Thyroid gland (tissue), 4 donors: Measurements from ENCODE around the gene STEAP3. TPM values are rescaled to one million over a fixed set of nuclear protein-coding genes. Genes with fewer than 3 reads are reported as not detected.

ENCODE experiments used
- DNase-seq, 2 donors: peaks; one replicate each; pipeline ENCODE4 v3.0.0-alpha.2; 2019
- H3K27ac ChIP-seq, 3 donors: fragments of 200-600 bp; sonication (generic); 1 replicate in 2 of 3; 2 replicates in 1 of 3; pipeline ENCODE4 v1.5.1; 2016 to 2019; ENCODE audit warnings: mild to moderate bottlenecking in 1 of 3, moderate library complexity in 1 of 3
- H3K27me3 ChIP-seq: fragments of 200-600 bp; sonication (generic); one replicate; pipeline ENCODE4 v1.5.1; 2019
- H3K36me3 ChIP-seq, 2 donors: fragments of 200-600 bp; sonication (generic); one replicate each; pipeline ENCODE4 v1.5.1; 2016 to 2019
- H3K4me1 ChIP-seq, 2 donors: fragments of 200-600 bp; sonication (generic); one replicate each; pipeline ENCODE4 v1.5.1; 2017 to 2019
- H3K4me3 ChIP-seq, 3 donors: fragments of 200-600 bp; sonication (generic); replicated peaks in 1 of 3; 1 replicate in 2 of 3; 2 replicates in 1 of 3; pipeline ENCODE4 v1.5.1; 2016; ENCODE audit warnings: mild to moderate bottlenecking in 1 of 3
- H3K9me3 ChIP-seq: fragments of 200-600 bp; sonication (generic); one replicate; pipeline ENCODE4 v1.5.1; 2017
- POLR2A ChIP-seq, 2 donors: fragments of 450-650 bp; IDR thresholded peaks; one replicate each; pipeline ENCODE4 v1.6.1; 2017; ENCODE audit warnings: antibody characterized with exemption in 2 of 2, mild to moderate bottlenecking in 2 of 2, moderate library complexity in 1 of 2
- WGBS, 2 donors: methylation state at CpG; one replicate each; pipeline ENCODE4 v1.1.5; 2017; 5-methylcytosine and 5-hydroxymethylcytosine counted together
- intact Hi-C: fragments of 100-400 bp; cut with DNase I; formaldehyde crosslinking; loops from one replicate; pipeline ENCODE4 v1.15.1; 2023
- total RNA-seq, 4 donors: library from RNA; depleted of rRNA; stranded (reverse); fragments of >200 nt; gene quantifications; one replicate each; pipeline ENCODE4 v1.2.3, GENCODE V29; 2016
- TF ChIP-seq, protein P1 (sequence below), 6 experiments: fragments of 200-600 bp in 3 of 6; fragments of 450-650 bp in 3 of 6; sonication (generic) in 3 of 6; IDR thresholded peaks; one replicate each; pipeline ENCODE4 v1.5.1; 2016 to 2019; ENCODE audit warnings: antibody characterized with exemption in 6 of 6, mild to moderate bottlenecking in 2 of 6, inconsistent platforms in 1 of 6, moderate library complexity in 1 of 6

Gene STEAP3
- total RNA-seq, 4 donors from 2014 or later, result 7.4 to 23.2 (median 12.0) TPM

- TF ChIP-seq POLR2A (IDR thresholded peaks at IDR 0.05), result no peak
- TF ChIP-seq, protein P1, sequence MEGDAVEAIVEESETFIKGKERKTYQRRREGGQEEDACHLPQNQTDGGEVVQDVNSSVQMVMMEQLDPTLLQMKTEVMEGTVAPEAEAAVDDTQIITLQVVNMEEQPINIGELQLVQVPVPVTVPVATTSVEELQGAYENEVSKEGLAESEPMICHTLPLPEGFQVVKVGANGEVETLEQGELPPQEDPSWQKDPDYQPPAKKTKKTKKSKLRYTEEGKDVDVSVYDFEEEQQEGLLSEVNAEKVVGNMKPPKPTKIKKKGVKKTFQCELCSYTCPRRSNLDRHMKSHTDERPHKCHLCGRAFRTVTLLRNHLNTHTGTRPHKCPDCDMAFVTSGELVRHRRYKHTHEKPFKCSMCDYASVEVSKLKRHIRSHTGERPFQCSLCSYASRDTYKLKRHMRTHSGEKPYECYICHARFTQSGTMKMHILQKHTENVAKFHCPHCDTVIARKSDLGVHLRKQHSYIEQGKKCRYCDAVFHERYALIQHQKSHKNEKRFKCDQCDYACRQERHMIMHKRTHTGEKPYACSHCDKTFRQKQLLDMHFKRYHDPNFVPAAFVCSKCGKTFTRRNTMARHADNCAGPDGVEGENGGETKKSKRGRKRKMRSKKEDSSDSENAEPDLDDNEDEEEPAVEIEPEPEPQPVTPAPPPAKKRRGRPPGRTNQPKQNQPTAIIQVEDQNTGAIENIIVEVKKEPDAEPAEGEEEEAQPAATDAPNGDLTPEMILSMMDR (IDR thresholded peaks at IDR 0.05), result no peak
- Histone ChIP-seq H3K27ac (no peak overlapping the region), H3K36me3 (no peaks in the 10 kb centered on the region), H3K4me3 (no peak overlapping the region), H3K9me3 (no peaks in the 10 kb centered on the region), H3K27me3 (no peaks in the 10 kb centered on the region), H3K4me1 (no peaks in the 10 kb centered on the region)
- WGBS, 2 donors, result 86 to 91% methylated on average over 10 to 22 of the region's 24 CpGs
- intact Hi-C loops, result no loop called here
- no peak for DNase-seq
These were observed 23.5 kb downstream of the STEAP3 start for GRCh38 chr2:119246884-119247843.

DNA sequence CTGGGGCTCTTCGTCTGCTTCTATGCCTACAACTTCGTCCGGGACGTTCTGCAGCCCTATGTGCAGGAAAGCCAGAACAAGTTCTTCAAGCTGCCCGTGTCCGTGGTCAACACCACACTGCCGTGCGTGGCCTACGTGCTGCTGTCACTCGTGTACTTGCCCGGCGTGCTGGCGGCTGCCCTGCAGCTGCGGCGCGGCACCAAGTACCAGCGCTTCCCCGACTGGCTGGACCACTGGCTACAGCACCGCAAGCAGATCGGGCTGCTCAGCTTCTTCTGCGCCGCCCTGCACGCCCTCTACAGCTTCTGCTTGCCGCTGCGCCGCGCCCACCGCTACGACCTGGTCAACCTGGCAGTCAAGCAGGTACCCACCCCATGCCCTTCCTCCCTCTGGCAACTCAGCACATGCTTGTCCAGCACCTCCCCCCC is 24.2 kb downstream of the STEAP3 start:
- no peak overlapping the region for H3K27ac ChIP-seq
- H3K9me3 ChIP-seq, result no peaks in the 10 kb centered on the region
- TF ChIP-seq, protein P1 (IDR thresholded peaks at IDR 0.05), result no peak
- TF ChIP-seq POLR2A (IDR thresholded peaks at IDR 0.05), result no peak
- H3K36me3 ChIP-seq, result no peaks in the 10 kb centered on the region
- WGBS, 2 donors, result 97% methylated on average over 20 to 29 of the region's 29 CpGs
- intact Hi-C loops, result no loop called here
- no peaks in the 10 kb centered on the region for H3K4me1 ChIP-seq
- no peaks in the 10 kb centered on the region for H3K27me3 ChIP-seq
- no peak overlapping the region for H3K4me3 ChIP-seq
- DNase-seq, result no peak

GRCh38 chr2:119248311-119248710 is 24.7 kb downstream of the STEAP3 start:
- intact Hi-C loops, result no loop called here
- Histone ChIP-seq H3K9me3 (no peaks in the 10 kb centered on the region), H3K36me3 (no peaks in the 10 kb centered on the region), H3K27me3 (no peaks in the 10 kb centered on the region), H3K4me3 (no peak overlapping the region), H3K4me1 (peaks cover 0 to 4% of the 10 kb centered on the region in 2 donors), H3K27ac (no peak overlapping the region)
- DNase-seq, result no peak
- WGBS, 2 donors, result 85 to 88% methylated on average over 7 of the region's 7 CpGs
- TF ChIP-seq, protein P1 (IDR thresholded peaks at IDR 0.05), result no peak
- TF ChIP-seq POLR2A (IDR thresholded peaks at IDR 0.05), result no peak

DNA sequence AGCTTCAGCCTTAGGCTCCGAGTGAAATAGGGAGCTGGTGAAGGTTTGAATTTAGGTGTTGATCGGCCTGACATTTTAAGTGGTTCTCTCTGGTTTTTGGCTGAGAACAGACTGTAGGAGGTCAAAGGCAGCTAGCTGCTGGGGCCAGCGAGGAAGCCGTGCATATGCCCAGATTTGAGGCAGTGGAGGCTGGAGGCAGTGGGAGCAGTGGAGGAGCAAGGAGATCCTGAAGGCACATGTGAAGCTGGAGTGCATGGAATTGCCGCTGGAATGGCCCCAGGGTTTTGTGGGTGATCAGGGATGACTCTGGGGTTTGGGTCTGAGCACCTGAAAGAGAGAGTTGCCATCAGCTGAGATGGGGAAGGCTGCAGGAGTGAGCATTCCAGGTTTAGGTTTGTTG is 25.1 kb downstream of the STEAP3 start:
- TF ChIP-seq, protein P1 (IDR thresholded peaks at IDR 0.05), result no peak
- TF ChIP-seq POLR2A (IDR thresholded peaks at IDR 0.05), result no peak
- DNase-seq, result no peak
- H3K27me3 ChIP-seq, result no peaks in the 10 kb centered on the region
- H3K36me3 ChIP-seq, result no peaks in the 10 kb centered on the region
- intact Hi-C loops, result no loop called here
- no peaks in the 10 kb centered on the region for H3K9me3 ChIP-seq
- H3K4me3 ChIP-seq, result no peak overlapping the region
- H3K27ac ChIP-seq, result no peak overlapping the region
- peaks cover 0 to 7% of the 10 kb centered on the region in 2 donors for H3K4me1 ChIP-seq
- WGBS, 2 donors, result 91 to 99% methylated on average over 5 of the region's 5 CpGs

DNA sequence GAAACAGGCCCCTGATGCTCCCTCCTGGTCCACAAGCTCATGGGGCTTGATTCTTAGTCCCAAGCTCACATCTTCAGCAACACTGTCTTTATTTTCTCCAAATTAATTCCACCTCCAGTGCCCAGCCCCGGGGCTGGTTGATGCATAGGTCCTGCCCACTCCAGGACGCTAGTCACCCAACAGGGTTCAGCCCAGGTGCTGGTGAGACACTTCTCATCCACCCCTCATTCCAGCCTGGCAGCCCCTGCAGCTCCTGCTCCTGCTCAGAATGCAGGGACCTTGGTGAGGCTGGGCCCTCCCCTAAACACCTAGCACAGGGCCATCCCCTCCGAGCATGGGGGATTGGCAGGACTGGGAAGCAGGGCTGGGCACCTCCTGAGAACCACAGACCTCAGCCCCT is 25.7 kb downstream of the STEAP3 start:
- no peaks in the 10 kb centered on the region for H3K36me3 ChIP-seq
- intact Hi-C loops, result no loop called here
- H3K27me3 ChIP-seq, result no peaks in the 10 kb centered on the region
- no peak for DNase-seq
- H3K27ac ChIP-seq, result no peak overlapping the region
- WGBS, 2 donors, result 90 to 93% methylated on average over 3 of the region's 3 CpGs
- no peak overlapping the region for H3K4me3 ChIP-seq
- peaks cover 0 to 7% of the 10 kb centered on the region in 2 donors for H3K4me1 ChIP-seq
- TF ChIP-seq, protein P1 (IDR thresholded peaks at IDR 0.05), result no peak
- TF ChIP-seq POLR2A (IDR thresholded peaks at IDR 0.05), result no peak
- H3K9me3 ChIP-seq, result no peaks in the 10 kb centered on the region
